H9 (cell line): Measurements from ENCODE around the gene NAXD. TPM values are rescaled to one million over a fixed set of nuclear protein-coding genes. Genes with fewer than 3 reads are reported as not detected.

Source experiments
- DNase-seq: peaks from one replicate; pipeline ENCODE4 v3.0.0-alpha.2; 2017
- H2AFZ ChIP-seq: one replicate; pipeline ENCODE4 v1.6.1; 2013; ENCODE audit warnings: mild to moderate bottlenecking, low read length, control low read depth, moderate library complexity
- H2AK5ac ChIP-seq: 2 replicates; pipeline ENCODE4 v1.6.1; 2013; ENCODE audit warnings: low read length, control low read depth, mixed read lengths; ENCODE audit not compliant: insufficient read length
- H2BK120ac ChIP-seq: one replicate; pipeline ENCODE4 v1.6.1; 2013; ENCODE audit warnings: low read depth, mild to moderate bottlenecking, low read length, control low read depth, inconsistent platforms; ENCODE audit not compliant: poor library complexity, severe bottlenecking
- H2BK12ac ChIP-seq: 2 replicates; pipeline ENCODE4 v1.6.1; 2013; ENCODE audit warnings: low read length, control low read depth, mixed read lengths, low read depth; ENCODE audit not compliant: insufficient read length
- H2BK15ac ChIP-seq: 2 replicates; pipeline ENCODE4 v1.6.1; 2013; ENCODE audit warnings: low read depth, low read length, control low read depth
- H2BK20ac ChIP-seq: one replicate; pipeline ENCODE4 v1.6.1; 2013; ENCODE audit warnings: low read depth, mild to moderate bottlenecking, low read length, control low read depth, inconsistent platforms; ENCODE audit not compliant: poor library complexity, severe bottlenecking
- H2BK5ac ChIP-seq: 2 replicates; pipeline ENCODE4 v1.6.1; 2013; ENCODE audit warnings: low read length, control low read depth, mixed read lengths; ENCODE audit not compliant: insufficient read length
- H3K14ac ChIP-seq: 2 replicates; pipeline ENCODE4 v1.6.1; 2013; ENCODE audit warnings: low read length, control low read depth; ENCODE audit not compliant: insufficient read depth
- H3K18ac ChIP-seq: 2 replicates; pipeline ENCODE4 v1.6.1; 2013; ENCODE audit warnings: low read depth, mild to moderate bottlenecking, mixed read lengths, low read length, control low read depth; ENCODE audit not compliant: insufficient read length
- H3K23ac ChIP-seq: 2 replicates; pipeline ENCODE4 v1.6.1; 2013; ENCODE audit warnings: low read length, control low read depth, mixed read lengths, low read depth; ENCODE audit not compliant: insufficient read length
- H3K23me2 ChIP-seq: 2 replicates; pipeline ENCODE4 v1.6.1; 2013; ENCODE audit warnings: low read depth, mild to moderate bottlenecking, mixed read lengths, low read length, control low read depth; ENCODE audit not compliant: insufficient read length, poor library complexity, severe bottlenecking
- H3K27ac ChIP-seq: 2 replicates; pipeline ENCODE4 v1.5.1; 2013; ENCODE audit warnings: low read length, control low read depth, mixed read lengths, low read depth; ENCODE audit not compliant: insufficient read length
- H3K27me3 ChIP-seq: 2 replicates; pipeline ENCODE4 v1.6.1; 2013; ENCODE audit warnings: low read length, control low read depth, inconsistent platforms; ENCODE audit not compliant: insufficient read depth
- H3K4ac ChIP-seq: 2 replicates; pipeline ENCODE4 v1.6.1; 2013; ENCODE audit warnings: low read depth, mild to moderate bottlenecking, control low read depth, inconsistent platforms, low read length, moderate library complexity
- H3K4me1 ChIP-seq: 2 replicates; pipeline ENCODE4 v1.6.1; 2013; ENCODE audit warnings: low read length, control low read depth, inconsistent platforms; ENCODE audit not compliant: insufficient read depth
- H3K4me2 ChIP-seq: 2 replicates; pipeline ENCODE4 v1.6.1; 2013; ENCODE audit warnings: low read length, control low read depth, mixed read lengths; ENCODE audit not compliant: insufficient read length, insufficient read depth
- H3K56ac ChIP-seq: 2 replicates; pipeline ENCODE4 v1.6.1; 2013; ENCODE audit warnings: low read depth, mild to moderate bottlenecking, mixed read lengths, low read length, control low read depth; ENCODE audit not compliant: insufficient read length
- H3K79me1 ChIP-seq: 2 replicates; pipeline ENCODE4 v1.6.1; 2013; ENCODE audit warnings: low read depth, mild to moderate bottlenecking, moderate library complexity, low read length, control low read depth, inconsistent platforms; ENCODE audit not compliant: insufficient read depth, poor library complexity, severe bottlenecking
- H3K79me2 ChIP-seq: 2 replicates; pipeline ENCODE4 v1.6.1; 2013; ENCODE audit warnings: low read length, control low read depth, inconsistent platforms; ENCODE audit not compliant: insufficient read depth
- H3K9ac ChIP-seq: 2 replicates; pipeline ENCODE4 v1.6.1; 2013; ENCODE audit warnings: low read length, control low read depth, mixed read lengths; ENCODE audit not compliant: insufficient read length; ENCODE audit errors: extremely low read depth
- H3K9me3 ChIP-seq: one replicate; pipeline ENCODE4 v1.6.1; 2013; ENCODE audit warnings: low read depth, low read length, inconsistent platforms; ENCODE audit not compliant: control insufficient read depth
- H3T11ph ChIP-seq: one replicate; pipeline ENCODE4 v1.6.1; 2013; ENCODE audit warnings: mild to moderate bottlenecking, low read length, control low read depth, inconsistent platforms
- H4K20me1 ChIP-seq: one replicate; pipeline ENCODE4 v1.6.1; 2013; ENCODE audit not compliant: control insufficient read depth, insufficient read length, insufficient read depth
- H4K5ac ChIP-seq: 2 replicates; pipeline ENCODE4 v1.6.1; 2013; ENCODE audit warnings: low read depth, mild to moderate bottlenecking, mixed read lengths, low read length, control low read depth; ENCODE audit not compliant: insufficient read length
- H4K8ac ChIP-seq: replicated peaks from 2 replicates; pipeline ENCODE4 v1.6.1; 2013; ENCODE audit warnings: low read length, control low read depth, mixed read lengths, low read depth; ENCODE audit not compliant: insufficient read length
- H4K91ac ChIP-seq: 2 replicates; pipeline ENCODE4 v1.6.1; 2013; ENCODE audit warnings: low read depth, mild to moderate bottlenecking, moderate library complexity, mixed read lengths, low read length, control low read depth; ENCODE audit not compliant: insufficient read length
- H3K27ac Mint-ChIP-seq, 3 experiments: 2 replicates in 2 of 3; 3 replicates in 1 of 3; pipeline ENCODE4 v1.8.0; 2020 to 2021; ENCODE audit warnings: mixed read lengths in 3 of 3, mild to moderate bottlenecking in 1 of 3, moderate library complexity in 1 of 3
- H3K27me3 Mint-ChIP-seq: 2 replicates; pipeline ENCODE4 v1.8.0; 2021; ENCODE audit warnings: low read depth, mild to moderate bottlenecking, moderate library complexity, mixed read lengths
- H3K36me3 Mint-ChIP-seq, 3 experiments: 2 replicates in 2 of 3; 3 replicates in 1 of 3; pipeline ENCODE4 v1.8.0; 2020 to 2021; ENCODE audit warnings: low read depth in 3 of 3, mixed read lengths in 3 of 3; ENCODE audit not compliant: insufficient read depth in 1 of 3
- H3K4me1 Mint-ChIP-seq, 2 experiments: 2 replicates each; pipeline ENCODE4 v1.8.0; 2020; ENCODE audit warnings: mixed read lengths in 2 of 2
- H3K4me3 Mint-ChIP-seq, 2 experiments: 2 replicates in 1 of 2; 3 replicates in 1 of 2; pipeline ENCODE4 v1.8.0; 2020 to 2021; ENCODE audit warnings: mild to moderate bottlenecking in 2 of 2, mixed read lengths in 2 of 2, moderate library complexity in 1 of 2
- H3K9me3 Mint-ChIP-seq, 2 experiments: 2 replicates in 1 of 2; 3 replicates in 1 of 2; pipeline ENCODE4 v1.8.0; 2020; ENCODE audit warnings: mild to moderate bottlenecking in 2 of 2, mixed read lengths in 2 of 2, moderate library complexity in 1 of 2
- WGBS: extraction: QIAGEN DNeasy Blood & Tissue Kit; methylation state at CpG from one replicate; pipeline ENCODE4 v1.1.7; 2013; ENCODE audit warnings: missing lambda C conversion rate, low lambda C conversion rate, mixed read lengths; ENCODE audit not compliant: insufficient read length; ENCODE audit errors: extremely low coverage; 5-methylcytosine and 5-hydroxymethylcytosine counted together
- total RNA-seq: library from RNA; stranded (reverse); gene quantifications from 2 replicates; pipeline ENCODE4 v1.2.1, GENCODE V29; 2021
- TF ChIP-seq, protein P1 (sequence below): fragments of 200-600 bp; sonication (generic); conservative IDR thresholded peaks from 3 replicates; pipeline ENCODE4 v1.8.0; 2021; ENCODE audit warnings: antibody characterized with exemption, mild to moderate bottlenecking

Gene NAXD
- total RNA-seq, 1 experiment from 2014 or later: 25.5 TPM

DNA sequence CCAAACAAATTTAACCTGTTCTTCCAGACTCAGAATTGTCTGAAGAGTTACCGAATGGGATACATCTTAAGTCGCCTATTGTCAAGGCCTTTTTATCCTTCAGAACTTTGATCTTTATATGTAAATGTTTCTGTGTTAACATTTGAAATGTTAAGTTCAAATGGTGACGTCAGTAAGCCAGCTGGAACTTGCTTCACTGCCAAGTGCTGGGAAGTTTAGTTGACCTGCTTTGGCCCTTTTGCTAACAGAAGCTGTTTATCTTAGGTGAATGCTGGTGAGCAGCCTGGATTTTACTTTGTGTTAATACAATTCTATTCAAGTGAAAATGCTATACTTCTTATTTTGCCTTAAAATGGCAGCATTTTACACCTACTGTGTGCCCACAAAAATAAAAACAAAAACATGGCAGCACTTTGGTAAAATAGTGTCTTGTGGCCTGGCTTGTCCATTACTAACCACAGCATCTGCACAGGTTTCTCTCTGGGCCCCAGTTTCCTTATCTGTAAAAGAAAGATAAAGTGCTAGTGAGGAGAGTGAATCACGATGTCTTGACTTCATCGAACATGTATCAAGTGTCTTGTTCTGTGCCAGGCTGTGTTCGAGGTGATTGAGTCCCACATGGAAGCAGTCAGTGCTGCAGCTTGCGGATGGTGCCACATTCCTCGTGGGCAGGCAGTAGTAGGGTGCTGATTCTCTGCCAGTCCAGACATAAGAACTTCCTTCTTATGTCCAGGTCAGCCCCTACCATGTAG lies 2.2 kb downstream of the NAXD start:
- peaks cover 2 to 5% (median 4%) of the 10 kb centered on the region in 3 experiments; a peak in 5 of 7 replicates for H3K36me3 Mint-ChIP-seq
- H3K27ac Mint-ChIP-seq: peak overlapping the region in 1 of 3 experiments; percentile 80; a peak in 2 of 7 replicates

More for the DNA sequence above, 2.2 kb downstream of the NAXD start:
- Histone ChIP-seq H2BK20ac (no peak overlapping the region), H3K9ac (no peak overlapping the region), H2BK120ac (no peak overlapping the region), H3K56ac (no peak overlapping the region), H3K79me2 (peaks cover 27% of the 10 kb centered on the region; the same call in 1 of the 2 replicates), H3K4me1 (no peaks in the 10 kb centered on the region), H4K20me1 (peaks cover 2% of the 10 kb centered on the region), H3K14ac (no peak overlapping the region), H2AK5ac (no peak overlapping the region), H3K4me2 (no peak overlapping the region), H3K79me1 (no peaks in the 10 kb centered on the region), H2BK15ac (no peak overlapping the region), H3K18ac (no peak overlapping the region), H3T11ph (no peak overlapping the region), H4K91ac (no peak overlapping the region), H2AFZ (no peak overlapping the region), H4K8ac (no peak overlapping the region), H3K4ac (no peak overlapping the region), H3K23ac (no peak overlapping the region), H3K27ac (no peak overlapping the region), H3K9me3 (no peaks in the 10 kb centered on the region), H3K23me2 (peaks cover 6% of the 10 kb centered on the region), H2BK12ac (no peak overlapping the region), H4K5ac (no peak overlapping the region), H3K27me3 (no peaks in the 10 kb centered on the region), H2BK5ac (no peak overlapping the region)
- no CpG with 5 or more reads among the region's 8 CpGs for WGBS
- TF ChIP-seq, protein P1, sequence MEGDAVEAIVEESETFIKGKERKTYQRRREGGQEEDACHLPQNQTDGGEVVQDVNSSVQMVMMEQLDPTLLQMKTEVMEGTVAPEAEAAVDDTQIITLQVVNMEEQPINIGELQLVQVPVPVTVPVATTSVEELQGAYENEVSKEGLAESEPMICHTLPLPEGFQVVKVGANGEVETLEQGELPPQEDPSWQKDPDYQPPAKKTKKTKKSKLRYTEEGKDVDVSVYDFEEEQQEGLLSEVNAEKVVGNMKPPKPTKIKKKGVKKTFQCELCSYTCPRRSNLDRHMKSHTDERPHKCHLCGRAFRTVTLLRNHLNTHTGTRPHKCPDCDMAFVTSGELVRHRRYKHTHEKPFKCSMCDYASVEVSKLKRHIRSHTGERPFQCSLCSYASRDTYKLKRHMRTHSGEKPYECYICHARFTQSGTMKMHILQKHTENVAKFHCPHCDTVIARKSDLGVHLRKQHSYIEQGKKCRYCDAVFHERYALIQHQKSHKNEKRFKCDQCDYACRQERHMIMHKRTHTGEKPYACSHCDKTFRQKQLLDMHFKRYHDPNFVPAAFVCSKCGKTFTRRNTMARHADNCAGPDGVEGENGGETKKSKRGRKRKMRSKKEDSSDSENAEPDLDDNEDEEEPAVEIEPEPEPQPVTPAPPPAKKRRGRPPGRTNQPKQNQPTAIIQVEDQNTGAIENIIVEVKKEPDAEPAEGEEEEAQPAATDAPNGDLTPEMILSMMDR: no peak
- Mint-ChIP-seq H3K4me1 (peaks cover 29 to 30% of the 10 kb centered on the region in 2 experiments), H3K9me3 (peaks cover 7 to 12% of the 10 kb centered on the region in 2 experiments; a peak in 3 of 5 replicates), H3K27me3 (peaks cover 26% of the 10 kb centered on the region), H3K4me3 (peak overlapping the region in 1 of 2 experiments; percentile 25; a peak in 3 of 5 replicates)
- DNase-seq: no peak
